SK-N-MC (cell line): ENCODE data around the gene DSCAM.

Source experiments
- EZH2 ChIP-seq: fragments of 200-600 bp; sonication (generic); IDR thresholded peaks from one replicate; pipeline ENCODE4 v1.6.1; 2017; ENCODE audit warnings: antibody characterized with exemption
- FOXP2 ChIP-seq: optimal IDR thresholded peaks from 2 replicates; pipeline ENCODE3; 2011; ENCODE audit warnings: mild to moderate bottlenecking, moderate library complexity; ENCODE audit not compliant: insufficient read depth; ENCODE audit errors: extremely low read length, control extremely low read depth
- POLR2AphosphoS5 ChIP-seq: IDR thresholded peaks from 2 replicates; pipeline ENCODE4 v1.6.1; 2012; ENCODE audit warnings: mild to moderate bottlenecking, low read depth, low read length, borderline replicate concordance

- TF ChIP-seq POLR2AphosphoS5 (no peak), EZH2 (no peak), FOXP2 (no peak)
These were observed 686.0 kb downstream of the DSCAM start for GRCh38 chr21:40160911-40161310.
